Peyer's patch (tissue), 4 donors: ENCODE data around the gene LAMB1.

Source experiments
- POLR2A ChIP-seq, 2 donors: fragments of 450-650 bp; IDR thresholded peaks; one replicate each; pipeline ENCODE4 v1.5.1; 2017; ENCODE audit warnings: antibody characterized with exemption in 2 of 2, mild to moderate bottlenecking in 2 of 2, moderate library complexity in 2 of 2
- TF ChIP-seq, protein P1 (sequence below), 6 experiments: fragments of 450-650 bp in 4 of 6; fragments of 200-600 bp in 2 of 6; sonication (generic) in 1 of 6; IDR thresholded peaks; one replicate each; pipeline ENCODE4 v1.5.1; 2017 to 2019; ENCODE audit warnings: antibody characterized with exemption in 6 of 6, mild to moderate bottlenecking in 3 of 6, moderate library complexity in 1 of 6

DNA sequence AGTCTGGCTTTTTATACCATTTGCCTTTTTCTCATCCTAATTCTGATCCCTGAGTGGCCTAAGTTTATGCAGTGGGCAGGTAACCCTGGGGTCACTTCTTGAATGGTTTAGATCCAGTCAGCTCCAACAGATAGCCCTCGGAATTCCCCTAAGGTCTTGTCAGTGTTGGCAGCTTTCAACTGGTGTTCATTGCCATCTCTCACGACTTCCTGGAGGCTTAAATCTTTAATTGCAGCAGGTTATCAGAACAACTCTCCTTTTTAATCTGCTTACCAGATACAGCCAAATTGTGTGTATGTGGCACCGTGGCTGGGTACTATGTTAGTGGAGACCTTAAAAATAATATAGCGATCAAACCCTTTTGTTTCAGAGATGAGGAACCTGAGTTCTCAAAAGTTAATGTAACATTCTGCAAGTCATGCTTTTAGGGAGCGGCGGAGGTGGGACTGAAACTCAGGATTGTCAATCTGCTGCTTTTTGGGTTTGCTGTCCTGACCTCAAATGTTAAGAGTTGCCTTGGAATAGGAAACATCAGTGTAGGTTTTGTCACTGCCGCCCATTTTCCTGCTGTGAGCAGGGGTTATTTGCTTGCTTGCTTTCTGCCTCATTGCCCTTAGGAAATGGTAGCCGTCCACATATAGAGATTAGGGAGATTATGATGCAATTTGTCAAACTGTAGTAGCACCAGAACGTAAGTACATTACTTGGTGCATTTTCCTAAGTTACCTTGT, 111.2 kb downstream of the LAMB1 start:
- TF ChIP-seq, protein P1, sequence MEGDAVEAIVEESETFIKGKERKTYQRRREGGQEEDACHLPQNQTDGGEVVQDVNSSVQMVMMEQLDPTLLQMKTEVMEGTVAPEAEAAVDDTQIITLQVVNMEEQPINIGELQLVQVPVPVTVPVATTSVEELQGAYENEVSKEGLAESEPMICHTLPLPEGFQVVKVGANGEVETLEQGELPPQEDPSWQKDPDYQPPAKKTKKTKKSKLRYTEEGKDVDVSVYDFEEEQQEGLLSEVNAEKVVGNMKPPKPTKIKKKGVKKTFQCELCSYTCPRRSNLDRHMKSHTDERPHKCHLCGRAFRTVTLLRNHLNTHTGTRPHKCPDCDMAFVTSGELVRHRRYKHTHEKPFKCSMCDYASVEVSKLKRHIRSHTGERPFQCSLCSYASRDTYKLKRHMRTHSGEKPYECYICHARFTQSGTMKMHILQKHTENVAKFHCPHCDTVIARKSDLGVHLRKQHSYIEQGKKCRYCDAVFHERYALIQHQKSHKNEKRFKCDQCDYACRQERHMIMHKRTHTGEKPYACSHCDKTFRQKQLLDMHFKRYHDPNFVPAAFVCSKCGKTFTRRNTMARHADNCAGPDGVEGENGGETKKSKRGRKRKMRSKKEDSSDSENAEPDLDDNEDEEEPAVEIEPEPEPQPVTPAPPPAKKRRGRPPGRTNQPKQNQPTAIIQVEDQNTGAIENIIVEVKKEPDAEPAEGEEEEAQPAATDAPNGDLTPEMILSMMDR (IDR thresholded peaks at IDR 0.05): no peak
- TF ChIP-seq POLR2A (IDR thresholded peaks at IDR 0.05): no peak
